ENCODE measurements around the gene CELF2.
"Not testable (repeated sequence)": the region's sequence is repeated elsewhere in the genome, so short reads cannot be mapped to it uniquely, and the experiment has no call there.

The CELF2 gene

DNA sequence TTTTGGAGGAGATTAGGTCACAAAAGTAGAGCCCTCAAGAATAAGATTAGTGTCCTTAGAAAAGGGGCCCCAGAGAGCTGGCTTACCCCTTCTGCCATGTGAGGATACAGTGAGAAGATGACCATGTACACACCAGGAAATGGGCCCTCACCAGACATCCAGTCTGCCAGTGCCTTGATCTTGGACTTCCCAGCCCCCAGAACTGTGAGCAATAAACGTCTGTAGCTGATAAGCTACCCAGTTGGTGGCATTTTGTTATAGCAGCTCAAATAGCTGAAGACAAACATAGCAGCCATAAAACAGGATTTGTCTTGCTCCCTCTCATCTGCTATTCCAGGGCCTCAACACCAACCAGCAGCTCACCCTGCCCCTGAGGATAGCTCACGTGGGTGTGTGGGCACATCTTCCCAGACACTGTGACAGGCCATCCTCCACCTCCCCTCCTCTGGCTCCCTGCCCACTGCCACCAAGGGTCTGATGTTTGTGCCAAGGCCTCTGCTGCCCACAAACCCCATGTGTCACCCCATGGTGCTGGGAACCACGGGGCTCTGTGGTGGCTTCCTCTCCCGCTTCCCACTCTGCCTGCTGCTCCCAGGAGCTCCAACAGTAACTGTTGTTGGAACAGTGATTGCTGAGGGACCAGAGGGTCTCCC is 341.4 kb downstream of the CELF2 start:
- DNase-seq: no peak

- DNase-seq: no peak
Measured at GRCh38 chr10:11359869-11360268, 342.2 kb downstream of the CELF2 start.

GRCh38 chr10:11363497-11363896 is 345.8 kb downstream of the CELF2 start:
- no peak for DNase-seq

- no peak for DNase-seq
Measured at GRCh38 chr10:11364241-11364640, 346.6 kb downstream of the CELF2 start.

- DNase-seq: not testable (repeated sequence)
Measured at GRCh38 chr10:11366889-11367288, 349.2 kb downstream of the CELF2 start.

DNA sequence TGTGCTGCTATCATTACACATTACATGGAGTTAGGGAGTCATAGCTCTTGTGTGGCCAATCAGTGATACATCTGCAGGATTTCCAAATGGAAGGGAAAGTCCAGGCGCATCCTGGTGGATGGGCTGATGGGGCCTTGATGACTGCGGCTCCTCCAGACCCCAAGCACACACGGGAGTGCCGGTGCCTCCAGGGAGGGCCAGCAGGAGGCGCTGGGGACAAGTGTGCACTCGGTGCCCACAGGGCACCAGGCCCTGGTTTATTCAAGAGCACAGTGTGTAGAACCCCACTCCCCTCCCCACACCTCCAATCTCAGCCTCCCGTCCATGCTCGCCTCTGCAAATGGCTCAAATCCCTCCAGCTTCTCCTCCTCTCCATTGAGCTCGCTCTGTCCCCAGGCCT is 349.8 kb downstream of the CELF2 start:
- DNase-seq: no peak

DNA sequence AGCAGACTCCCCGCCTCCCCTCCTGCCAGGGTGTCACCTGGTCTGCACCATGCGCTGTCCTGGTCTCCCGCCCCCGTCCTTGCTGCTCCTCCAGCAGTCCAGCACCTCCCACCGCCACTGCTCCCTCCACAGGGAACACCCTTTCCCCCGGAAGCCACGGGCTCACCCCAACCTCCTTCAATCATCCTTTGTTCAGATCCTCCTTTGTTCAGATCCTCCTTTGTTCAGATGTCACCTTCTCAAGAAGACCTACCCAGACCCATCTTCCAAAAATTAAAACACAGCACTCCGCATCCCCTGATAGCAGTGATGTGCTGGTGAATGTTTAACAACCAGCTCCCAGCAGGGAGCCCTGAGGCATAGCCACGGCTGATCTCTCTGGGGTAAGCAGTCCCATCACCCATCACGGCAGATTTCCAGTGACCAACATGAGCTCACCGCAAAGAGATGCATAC is 356.1 kb downstream of the CELF2 start:
- DNase-seq: no peak

- DNase-seq: no peak
Measured at GRCh38 chr10:11377267-11377666, 359.6 kb downstream of the CELF2 start.

- DNase-seq: no peak
Measured at GRCh38 chr10:11378835-11379234, 361.2 kb downstream of the CELF2 start.

GRCh38 chr10:11379771-11380170 is 362.1 kb downstream of the CELF2 start:
- no peak for DNase-seq

- DNase-seq: no peak
Measured at GRCh38 chr10:11381023-11381422, 363.4 kb downstream of the CELF2 start.

DNA sequence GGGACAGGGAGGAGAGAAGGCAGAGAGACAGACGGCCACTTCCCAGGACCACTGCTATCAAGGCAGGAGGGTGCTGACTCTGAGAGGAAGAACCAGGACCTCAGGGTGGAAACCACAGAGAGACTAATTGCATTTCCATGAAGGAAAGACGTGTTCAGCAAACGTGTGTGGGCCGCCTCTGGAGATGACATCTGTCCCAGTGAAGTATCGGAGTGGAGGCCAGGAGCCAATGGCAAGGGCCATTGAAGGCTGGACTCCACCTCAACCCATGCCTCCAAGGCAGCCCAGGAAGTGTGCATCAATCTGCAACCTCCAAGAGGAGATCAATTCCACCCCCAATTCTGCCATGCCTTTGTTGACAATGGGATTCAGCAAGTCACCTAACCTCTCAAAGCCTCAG is 363.8 kb downstream of the CELF2 start:
- no peak for DNase-seq

DNA sequence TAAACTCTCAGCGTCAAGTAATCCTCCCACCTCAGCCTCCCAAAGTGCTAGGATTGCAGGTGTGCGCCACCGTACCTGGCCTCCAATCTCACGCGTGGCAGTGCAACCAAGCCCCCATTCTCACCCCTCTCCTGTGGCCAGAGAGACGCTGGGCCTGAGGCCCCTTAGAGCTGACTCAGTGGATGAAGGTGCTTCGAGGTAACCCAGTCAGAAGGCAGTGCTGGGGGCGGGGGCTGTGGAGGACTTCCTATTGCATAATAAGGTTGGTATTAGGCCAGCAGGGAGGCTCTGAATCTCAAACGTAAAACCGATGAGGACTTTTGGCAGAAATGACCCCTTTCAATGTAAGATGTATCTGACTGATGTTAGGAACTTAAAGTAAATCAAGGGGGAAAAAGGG is 364.5 kb downstream of the CELF2 start:
- DNase-seq: no peak

- no peak for DNase-seq
Measured at GRCh38 chr10:11386044-11386443, 368.4 kb downstream of the CELF2 start.

Data from fibroblast of skin of abdomen (primary cell).